Measurements from ENCODE around the gene CRISP1. TPM values are rescaled to one million over a fixed set of nuclear protein-coding genes. Genes with fewer than 3 reads are reported as not detected.

Gene CRISP1
- total and polyA plus RNA-seq, 9 of the 15 experiments (the other 6 are each of a cell fraction or from before 2014, with no cell fraction given), result not detected

DNA sequence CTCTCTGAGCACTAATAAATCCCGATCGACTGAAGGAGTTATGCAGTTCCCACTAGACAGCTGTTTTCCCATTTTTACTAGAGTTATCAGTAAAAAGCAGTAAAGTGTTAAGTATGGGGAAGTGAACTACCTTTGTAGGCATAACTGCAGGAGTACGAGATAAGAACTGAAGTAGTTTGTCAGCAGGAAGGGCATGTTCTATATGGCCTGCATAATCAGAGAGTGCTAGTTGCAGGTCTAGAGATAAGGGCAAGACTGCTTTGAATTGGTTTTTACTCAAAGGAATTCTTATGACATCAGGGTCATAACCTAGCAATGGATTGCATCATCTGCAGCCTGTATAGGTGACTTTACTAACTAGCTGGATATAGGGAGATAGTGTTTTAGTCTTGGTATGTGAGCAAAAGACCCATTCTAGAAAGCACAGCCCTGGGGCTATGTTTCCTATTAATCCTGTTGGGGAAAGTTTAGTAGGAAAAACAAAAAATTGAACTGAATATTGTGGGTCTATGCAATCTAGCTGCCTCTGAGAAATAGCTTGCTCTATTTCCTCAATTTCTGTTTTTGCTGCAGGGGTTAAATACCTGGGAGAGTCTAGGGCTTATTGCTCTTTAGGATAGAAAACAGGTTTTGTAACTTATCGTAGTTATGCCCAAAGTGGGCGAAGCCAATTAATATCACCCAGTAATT lies 22.6 kb upstream of the CRISP1 start (continued):
- peak; percentile 69 for TF ChIP-seq TAF9B (IDR thresholded peaks at IDR 0.05; ENCODE audit: partially characterized antibody)

DNA sequence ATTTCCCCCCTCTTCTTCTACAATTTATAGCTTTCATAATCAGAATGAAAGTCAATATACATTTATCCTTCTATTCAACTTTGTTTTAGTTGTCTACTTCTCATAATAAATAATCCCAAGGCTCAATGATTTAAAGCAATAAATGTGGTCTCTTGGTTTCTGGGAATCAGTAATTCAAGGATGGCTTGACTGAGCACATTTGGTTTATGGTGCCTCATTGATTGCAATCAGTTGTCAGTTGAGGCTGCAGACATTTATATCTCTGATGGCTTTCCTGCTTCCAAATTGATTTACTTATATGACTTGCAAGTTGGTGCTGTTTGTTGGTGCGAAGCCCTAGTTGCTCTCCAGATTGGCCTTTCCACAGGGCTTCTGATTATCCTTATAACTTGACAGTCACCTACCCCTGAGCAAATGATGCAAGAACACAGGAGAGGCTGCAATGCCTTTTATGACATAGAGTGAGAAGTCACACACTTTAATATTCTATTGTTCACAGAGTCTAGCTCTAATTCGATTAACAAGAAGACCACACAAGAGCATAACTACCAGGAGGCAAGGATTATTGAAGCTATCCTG lies 2.7 kb upstream of the CRISP1 start:
- no peaks in the 10 kb centered on the region for H3K27me3 ChIP-seq (ENCODE audit: control insufficient read depth in 2 of 2, insufficient read depth in 2 of 2, low read length in 2 of 2)
- H3K27ac ChIP-seq (ENCODE audit: extremely low read depth, low read depth, low read length), result no peak overlapping the region
- H2AFZ ChIP-seq (ENCODE audit: low read depth, low read length), result no peak overlapping the region
- ChIA-PET POLR2A (no interaction called here), CTCF (ENCODE audit: low intra/inter-chr PET ratio) (no interaction called here)
- ATAC-seq (no peak), DNase-seq (ENCODE audit: extremely low read depth in 1 of 4, low spot score in 3 of 4) (no peak), FAIRE-seq (no peak)
- intact Hi-C loops (cut with micrococcal nuclease), result no loop called here
- BruUV-seq (replicated peaks), result no TSS peak
- no peak overlapping the region for H3K9ac ChIP-seq (ENCODE audit: insufficient read depth in 1 of 2, low read depth in 2 of 2, low read length in 2 of 2)
- no peaks in the 10 kb centered on the region for H3K36me3 ChIP-seq (ENCODE audit: control insufficient read depth, insufficient read depth, low read length)
- H3K4me3 ChIP-seq, result no peak overlapping the region
- H3K4me1 ChIP-seq (replicated peaks in 1 of 2; ENCODE audit: control insufficient read depth in 2 of 2, insufficient read depth in 2 of 2, low read length in 2 of 2), result peaks cover 5 to 14% of the 10 kb centered on the region in 2 experiments; a peak in 3 of 5 replicates
- H3K9me1 ChIP-seq (ENCODE audit: control insufficient read depth, insufficient read depth, low read length), result no peaks in the 10 kb centered on the region
- in situ Hi-C loops (cut with MboI), result no loop called here
- H3K79me2 ChIP-seq (ENCODE audit: control insufficient read depth, insufficient read depth, low read length), result no peaks in the 10 kb centered on the region
- 6% methylated on average over 2 of the region's 2 CpGs for WGBS (ENCODE audit: insufficient coverage, low coverage, missing lambda C conversion rate)
- H3K4me2 ChIP-seq (ENCODE audit: insufficient read depth, low read length), result no peak overlapping the region
- no peaks in the 10 kb centered on the region for H4K20me1 ChIP-seq (replicated peaks; ENCODE audit: control insufficient read depth, insufficient read depth, low read length)
- peaks cover 3% of the 10 kb centered on the region; the same call in 1 of the 2 replicates for H3K9me3 ChIP-seq (replicated peaks; ENCODE audit: control insufficient read depth, insufficient read depth, low read depth, low read length)
- TF ChIP-seq SNIP1 (IDR thresholded peaks at IDR 0.05; ENCODE audit: low read depth) (no peak), SOX6 (IDR thresholded peaks at IDR 0.05) (no peak), ZNF551 (CRISPR knock-in tag; IDR thresholded peaks at IDR 0.05) (no peak), CCNT2 (IDR thresholded peaks at IDR 0.05; ENCODE audit: borderline replicate concordance, extremely low read depth, insufficient read length, low read depth, low read length) (no peak), EHMT2 (IDR thresholded peaks at IDR 0.05) (peak; percentile 40; the same call in 1 of the 2 replicates), ZNF354B (CRISPR knock-in tag; IDR thresholded peaks at IDR 0.05) (no peak), SMC3 (conservative IDR thresholded peaks at IDR 0.05; ENCODE audit: insufficient read depth, low read depth, low read length) (no peak), MEF2A (IDR thresholded peaks at IDR 0.05; ENCODE audit: control insufficient read depth, low read depth, low read length) (no peak), CBX3 (IDR thresholded peaks at IDR 0.05; ENCODE audit: borderline replicate concordance in 1 of 2, low read length in 2 of 2) (peak in 1 of 2 experiments; percentile 80; a peak in 1 of 3 replicates), ZBED1 (IDR thresholded peaks at IDR 0.05) (no peak), ZNF324 (CRISPR knock-in tag; IDR thresholded peaks at IDR 0.05) (peak; percentile 98), CREB1 (IDR thresholded peaks at IDR 0.05) (no peak), CREB1 (CRISPR knock-in tag; IDR thresholded peaks at IDR 0.05) (no peak), CBX2 (IDR thresholded peaks at IDR 0.05; ENCODE audit: insufficient read depth, low read length, poor library complexity, severe bottlenecking) (no peak)
- TF ChIP-seq, protein P1, sequence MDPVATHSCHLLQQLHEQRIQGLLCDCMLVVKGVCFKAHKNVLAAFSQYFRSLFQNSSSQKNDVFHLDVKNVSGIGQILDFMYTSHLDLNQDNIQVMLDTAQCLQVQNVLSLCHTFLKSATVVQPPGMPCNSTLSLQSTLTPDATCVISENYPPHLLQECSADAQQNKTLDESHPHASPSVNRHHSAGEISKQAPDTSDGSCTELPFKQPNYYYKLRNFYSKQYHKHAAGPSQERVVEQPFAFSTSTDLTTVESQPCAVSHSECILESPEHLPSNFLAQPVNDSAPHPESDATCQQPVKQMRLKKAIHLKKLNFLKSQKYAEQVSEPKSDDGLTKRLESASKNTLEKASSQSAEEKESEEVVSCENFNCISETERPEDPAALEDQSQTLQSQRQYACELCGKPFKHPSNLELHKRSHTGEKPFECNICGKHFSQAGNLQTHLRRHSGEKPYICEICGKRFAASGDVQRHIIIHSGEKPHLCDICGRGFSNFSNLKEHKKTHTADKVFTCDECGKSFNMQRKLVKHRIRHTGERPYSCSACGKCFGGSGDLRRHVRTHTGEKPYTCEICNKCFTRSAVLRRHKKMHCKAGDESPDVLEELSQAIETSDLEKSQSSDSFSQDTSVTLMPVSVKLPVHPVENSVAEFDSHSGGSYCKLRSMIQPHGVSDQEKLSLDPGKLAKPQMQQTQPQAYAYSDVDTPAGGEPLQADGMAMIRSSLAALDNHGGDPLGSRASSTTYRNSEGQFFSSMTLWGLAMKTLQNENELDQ (CRISPR knock-in tag; IDR thresholded peaks at IDR 0.05; ENCODE audit: borderline replicate concordance), result no peak
- TF ChIP-seq, protein P2, sequence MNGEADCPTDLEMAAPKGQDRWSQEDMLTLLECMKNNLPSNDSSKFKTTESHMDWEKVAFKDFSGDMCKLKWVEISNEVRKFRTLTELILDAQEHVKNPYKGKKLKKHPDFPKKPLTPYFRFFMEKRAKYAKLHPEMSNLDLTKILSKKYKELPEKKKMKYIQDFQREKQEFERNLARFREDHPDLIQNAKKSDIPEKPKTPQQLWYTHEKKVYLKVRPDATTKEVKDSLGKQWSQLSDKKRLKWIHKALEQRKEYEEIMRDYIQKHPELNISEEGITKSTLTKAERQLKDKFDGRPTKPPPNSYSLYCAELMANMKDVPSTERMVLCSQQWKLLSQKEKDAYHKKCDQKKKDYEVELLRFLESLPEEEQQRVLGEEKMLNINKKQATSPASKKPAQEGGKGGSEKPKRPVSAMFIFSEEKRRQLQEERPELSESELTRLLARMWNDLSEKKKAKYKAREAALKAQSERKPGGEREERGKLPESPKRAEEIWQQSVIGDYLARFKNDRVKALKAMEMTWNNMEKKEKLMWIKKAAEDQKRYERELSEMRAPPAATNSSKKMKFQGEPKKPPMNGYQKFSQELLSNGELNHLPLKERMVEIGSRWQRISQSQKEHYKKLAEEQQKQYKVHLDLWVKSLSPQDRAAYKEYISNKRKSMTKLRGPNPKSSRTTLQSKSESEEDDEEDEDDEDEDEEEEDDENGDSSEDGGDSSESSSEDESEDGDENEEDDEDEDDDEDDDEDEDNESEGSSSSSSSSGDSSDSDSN (IDR thresholded peaks at IDR 0.05; ENCODE audit: borderline replicate concordance in 1 of 2, low read depth in 2 of 2, low read length in 2 of 2), result no peak

All from K562 (cell line).